CD4-positive, alpha-beta T cell (primary cell): ENCODE data around the gene AK2. TPM values are rescaled to one million over a fixed set of nuclear protein-coding genes. Genes with fewer than 3 reads are reported as not detected.

Source experiments
- ATAC-seq: fragments of 200-7000 bp; cut with Tn5 transposase; one replicate; pipeline ENCODE4 v1.10.0; 2022; ENCODE audit warnings: mild to moderate bottlenecking; ENCODE audit not compliant: poor library complexity
- CTCF ChIA-PET: fragments of 350-600 bp; sonication (Branson Sonifier 250); formaldehyde crosslinking; loops from one replicate; lab custom pipeline; 2021; ENCODE audit warnings: antibody characterized with exemption, inconsistent platforms; lab: Charles Lee
- POLR2A ChIA-PET: fragments of 350-600 bp; sonication (Branson Sonifier 250); formaldehyde crosslinking; loops from one replicate; lab custom pipeline; 2021; ENCODE audit warnings: antibody characterized with exemption, inconsistent platforms; lab: Charles Lee
- DNase-seq, 14 experiments: peaks; one replicate each; pipeline ENCODE4 v3.0.0-alpha.2; 2013 to 2020; ENCODE audit warnings: mixed read lengths in 2 of 14
- H3K27ac ChIP-seq, 2 donors: one replicate each; pipeline versions ENCODE4 v1.5.1 to v1.7.0; 2013; ENCODE audit warnings: low read length in 2 of 2, low read depth in 1 of 2, mild to moderate bottlenecking in 1 of 2
- H3K27me3 ChIP-seq, 2 experiments: 1 replicate in 1 of 2; 2 replicates in 1 of 2; pipeline versions ENCODE4 v1.6.1 to v1.7.0; 2013; ENCODE audit warnings: low read length in 2 of 2, control low read depth in 1 of 2, mild to moderate bottlenecking in 1 of 2, moderate library complexity in 1 of 2; ENCODE audit not compliant: insufficient read depth in 2 of 2, control insufficient read depth in 1 of 2
- H3K36me3 ChIP-seq: one replicate; pipeline ENCODE4 v1.6.1; 2013; ENCODE audit warnings: low read length, control low read depth; ENCODE audit not compliant: insufficient read depth
- H3K4me1 ChIP-seq: one replicate; pipeline ENCODE4 v1.6.1; 2013; ENCODE audit warnings: low read length, control low read depth; ENCODE audit not compliant: insufficient read depth
- H3K4me3 ChIP-seq: one replicate; pipeline ENCODE4 v1.5.1; 2013; ENCODE audit warnings: mild to moderate bottlenecking, low read length, moderate library complexity
- H3K9me3 ChIP-seq, 2 experiments: 1 replicate in 1 of 2; 2 replicates in 1 of 2; pipeline versions ENCODE4 v1.6.1 to v1.7.0; 2013; ENCODE audit warnings: low read length in 2 of 2, mild to moderate bottlenecking in 2 of 2, control low read depth in 1 of 2, moderate library complexity in 1 of 2; ENCODE audit not compliant: control insufficient read depth in 1 of 2, insufficient read depth in 1 of 2
- H3K27ac Mint-ChIP-seq: one replicate; pipeline ENCODE4 v1.8.0; 2020; ENCODE audit warnings: mixed read lengths
- H3K27me3 Mint-ChIP-seq: one replicate; pipeline ENCODE4 v1.8.0; 2021; ENCODE audit warnings: mixed read lengths
- H3K36me3 Mint-ChIP-seq: one replicate; pipeline ENCODE4 v1.8.0; 2021; ENCODE audit warnings: low read depth, mixed read lengths
- H3K4me1 Mint-ChIP-seq: one replicate; pipeline ENCODE4 v1.8.0; 2021; ENCODE audit warnings: low read depth, mixed read lengths
- H3K4me3 Mint-ChIP-seq: one replicate; pipeline ENCODE4 v1.8.0; 2020; ENCODE audit warnings: mild to moderate bottlenecking, mixed read lengths
- H3K9me3 Mint-ChIP-seq: one replicate; pipeline ENCODE4 v1.8.0; 2020; ENCODE audit warnings: mixed read lengths
- CTCF ChIP-seq: fragments of 200-600 bp; IDR thresholded peaks from one replicate; pipeline ENCODE4 v1.8.0; 2022; ENCODE audit warnings: antibody characterized with exemption, mild to moderate bottlenecking
- intact Hi-C, 2 experiments: fragments of 100-400 bp; cut with DNase I in 1 of 2; cut with micrococcal nuclease in 1 of 2; formaldehyde crosslinking; loops; one replicate each; pipeline versions ENCODE4 v1.15.1 to v1.9.0; 2023 to 2025; cut with DNase I, micrococcal nuclease
- total RNA-seq, 174 experiments: library from RNA in 2 of 174; stranded (reverse) in 2 of 174; gene quantifications; one replicate each; pipeline ENCODE4 v1.2.3 and lab custom pipeline; 2021 to 2026

AK2 gene
- total RNA-seq, 2 experiments from 2014 or later, result 25.6 to 30.4 TPM

- Mint-ChIP-seq H3K9me3 (no peaks in the 10 kb centered on the region), H3K36me3 (no peaks in the 10 kb centered on the region), H3K27ac (no peak overlapping the region), H3K4me1 (peaks cover 15% of the 10 kb centered on the region), H3K27me3 (no peaks in the 10 kb centered on the region), H3K4me3 (no peak overlapping the region)
- CTCF ChIA-PET, result interaction anchor here (0.9 to 1.1 kb wide), 2 partner anchors 9 to 67 kb away, joined by 3 read pairs; no protein-coding TSS in a partner anchor
- Histone ChIP-seq H3K4me3 (no peak overlapping the region), H3K27ac (no peak overlapping the region), H3K36me3 (no peaks in the 10 kb centered on the region), H3K27me3 (no peaks in the 10 kb centered on the region), H3K9me3 (no peaks in the 10 kb centered on the region), H3K4me1 (peaks cover 21% of the 10 kb centered on the region)
- no peak for TF ChIP-seq CTCF
- POLR2A ChIA-PET, result no interaction called here
- no peak for DNase-seq
- intact Hi-C loops, result no loop called here
- no peak for ATAC-seq
Measured at GRCh38 chr1:33000427-33001026, 36.2 kb downstream of the AK2 start.

- H3K9me3 ChIP-seq, result no peaks in the 10 kb centered on the region
- peaks cover 21% of the 10 kb centered on the region for H3K4me1 ChIP-seq
- no peak overlapping the region for H3K4me3 ChIP-seq
- no peak overlapping the region for H3K27ac Mint-ChIP-seq
- H3K27me3 Mint-ChIP-seq, result no peaks in the 10 kb centered on the region
- H3K27me3 ChIP-seq, result no peaks in the 10 kb centered on the region
- no peak for TF ChIP-seq CTCF
- H3K9me3 Mint-ChIP-seq, result no peaks in the 10 kb centered on the region
- H3K27ac ChIP-seq, result no peak overlapping the region
- H3K36me3 Mint-ChIP-seq, result no peaks in the 10 kb centered on the region
- ChIA-PET POLR2A (interaction anchor here (1.4 kb wide), 1 partner anchor 18 kb away, joined by 3 read pairs; no protein-coding TSS in a partner anchor), CTCF (interaction anchor here (0.6 to 0.9 kb wide), 2 partner anchors 8 to 50 kb away, joined by 3 read pairs; no protein-coding TSS in a partner anchor)
- DNase-seq (no peak), ATAC-seq (no peak)
- H3K4me1 Mint-ChIP-seq, result peaks cover 15% of the 10 kb centered on the region
- H3K36me3 ChIP-seq, result no peaks in the 10 kb centered on the region
- intact Hi-C loops, result no loop called here
- no peak overlapping the region for H3K4me3 Mint-ChIP-seq
Measured at GRCh38 chr1:32998997-32999396, 37.7 kb downstream of the AK2 start.

GRCh38 chr1:32998064-32998463 is 38.6 kb downstream of the AK2 start:
- Mint-ChIP-seq H3K9me3 (no peaks in the 10 kb centered on the region), H3K4me1 (peaks cover 16% of the 10 kb centered on the region), H3K36me3 (no peaks in the 10 kb centered on the region), H3K4me3 (no peak overlapping the region), H3K27ac (peak overlapping the region; percentile 62), H3K27me3 (no peaks in the 10 kb centered on the region)
- ChIA-PET POLR2A (interaction anchor here (1.4 to 2.2 kb wide), 2 partner anchors 17 to 33 kb away, joined by 3 to 8 read pairs; partner anchors contain the start of gene RNF19B), CTCF (interaction anchor here (0.9 kb wide), 1 partner anchor 9 kb away, joined by 3 read pairs; no protein-coding TSS in a partner anchor)
- no peak for TF ChIP-seq CTCF
- Histone ChIP-seq H3K27ac (no peak overlapping the region), H3K4me3 (no peak overlapping the region), H3K9me3 (no peaks in the 10 kb centered on the region), H3K27me3 (no peaks in the 10 kb centered on the region), H3K4me1 (peaks cover 22% of the 10 kb centered on the region), H3K36me3 (no peaks in the 10 kb centered on the region)
- intact Hi-C loops, result no loop called here
- ATAC-seq (no peak), DNase-seq (peak in 3 of 14 experiments; percentile 9 to 37 (median 28))
